Rectal smooth muscle tissue (tissue), 1 donor: ENCODE measurements around the gene SCUBE3.

Experiments
- H3K27ac ChIP-seq: one replicate; pipeline ENCODE4 v1.7.0; 2013; ENCODE audit warnings: low read depth, low read length, inconsistent platforms
- H3K27me3 ChIP-seq: one replicate; pipeline ENCODE4 v1.7.0; 2013; ENCODE audit warnings: low read length; ENCODE audit not compliant: control insufficient read depth, insufficient read depth
- H3K36me3 ChIP-seq: one replicate; pipeline ENCODE4 v1.7.0; 2013; ENCODE audit warnings: low read length; ENCODE audit not compliant: control insufficient read depth, insufficient read depth
- H3K4me1 ChIP-seq: one replicate; pipeline ENCODE4 v1.7.0; 2013; ENCODE audit warnings: low read length; ENCODE audit not compliant: control insufficient read depth, insufficient read depth
- H3K4me3 ChIP-seq: one replicate; pipeline ENCODE4 v1.7.0; 2013; ENCODE audit warnings: low read length
- H3K9ac ChIP-seq: one replicate; pipeline ENCODE4 v1.7.0; 2013; ENCODE audit warnings: low read length

Gene SCUBE3

GRCh38 chr6:35213824-35214756 is at the start of gene SCUBE3:
TSS of gene SCUBE3 (plus strand) at chr6:35213956. CDS start at chr6:35214419, 463 bp downstream.
- Histone ChIP-seq H3K4me1 (no peaks in the 10 kb centered on the region), H3K9ac (no peak within 1 kb of the TSS), H3K27me3 (peaks cover 2% of the 10 kb centered on the region), H3K27ac (no peak within 1 kb of the TSS), H3K4me3 (peak within 1 kb of the TSS; percentile 60), H3K36me3 (no peaks in the 10 kb centered on the region)

- Histone ChIP-seq H3K36me3 (no peaks in the 10 kb centered on the region), H3K9ac (no peak overlapping the region), H3K4me3 (no peak overlapping the region), H3K4me1 (no peaks in the 10 kb centered on the region), H3K27me3 (no peaks in the 10 kb centered on the region), H3K27ac (no peak overlapping the region)
Measured at GRCh38 chr6:35164277-35164676, 49.5 kb upstream of the SCUBE3 start.

GRCh38 chr6:35164868-35165267 is 48.9 kb upstream of the SCUBE3 start:
- Histone ChIP-seq H3K36me3 (no peaks in the 10 kb centered on the region), H3K4me3 (no peak overlapping the region), H3K27me3 (no peaks in the 10 kb centered on the region), H3K4me1 (no peaks in the 10 kb centered on the region), H3K9ac (no peak overlapping the region), H3K27ac (no peak overlapping the region)

- Histone ChIP-seq H3K4me1 (no peaks in the 10 kb centered on the region), H3K27ac (no peak overlapping the region), H3K36me3 (no peaks in the 10 kb centered on the region), H3K9ac (no peak overlapping the region), H3K4me3 (no peak overlapping the region), H3K27me3 (no peaks in the 10 kb centered on the region)
Measured at GRCh38 chr6:35165630-35166071, 48.1 kb upstream of the SCUBE3 start.

- no peak overlapping the region for H3K27ac ChIP-seq
- H3K9ac ChIP-seq, result no peak overlapping the region
- H3K36me3 ChIP-seq, result no peaks in the 10 kb centered on the region
- H3K4me3 ChIP-seq, result no peak overlapping the region
- H3K4me1 ChIP-seq, result no peaks in the 10 kb centered on the region
- H3K27me3 ChIP-seq, result no peaks in the 10 kb centered on the region
Measured at GRCh38 chr6:35166116-35166515, 47.6 kb upstream of the SCUBE3 start.

GRCh38 chr6:35166520-35166919 is 47.2 kb upstream of the SCUBE3 start:
- Histone ChIP-seq H3K4me3 (no peak overlapping the region), H3K36me3 (no peaks in the 10 kb centered on the region), H3K9ac (no peak overlapping the region), H3K4me1 (no peaks in the 10 kb centered on the region), H3K27me3 (no peaks in the 10 kb centered on the region), H3K27ac (no peak overlapping the region)

- no peaks in the 10 kb centered on the region for H3K27me3 ChIP-seq
Measured at GRCh38 chr6:35167505-35167904, 46.3 kb upstream of the SCUBE3 start.

GRCh38 chr6:35168461-35168861 is 45.3 kb upstream of the SCUBE3 start:
- Histone ChIP-seq H3K36me3 (no peaks in the 10 kb centered on the region), H3K27ac (no peak overlapping the region), H3K4me1 (no peaks in the 10 kb centered on the region), H3K9ac (no peak overlapping the region), H3K27me3 (no peaks in the 10 kb centered on the region), H3K4me3 (no peak overlapping the region)

More at GRCh38 chr6:35167505-35167904, 46.3 kb upstream of the SCUBE3 start:
- Histone ChIP-seq H3K9ac (no peak overlapping the region), H3K36me3 (no peaks in the 10 kb centered on the region), H3K27ac (no peak overlapping the region), H3K4me3 (no peak overlapping the region), H3K4me1 (no peaks in the 10 kb centered on the region)

- H3K27ac ChIP-seq, result no peak overlapping the region
- no peak overlapping the region for H3K4me3 ChIP-seq
- H3K27me3 ChIP-seq, result no peaks in the 10 kb centered on the region
- no peak overlapping the region for H3K9ac ChIP-seq
- no peaks in the 10 kb centered on the region for H3K36me3 ChIP-seq
- no peaks in the 10 kb centered on the region for H3K4me1 ChIP-seq
Measured at GRCh38 chr6:35170166-35170565, 43.6 kb upstream of the SCUBE3 start.

- Histone ChIP-seq H3K36me3 (no peaks in the 10 kb centered on the region), H3K9ac (no peak overlapping the region), H3K27me3 (no peaks in the 10 kb centered on the region), H3K4me3 (no peak overlapping the region), H3K27ac (no peak overlapping the region), H3K4me1 (no peaks in the 10 kb centered on the region)
Measured at GRCh38 chr6:35170891-35171290, 42.9 kb upstream of the SCUBE3 start.

- Histone ChIP-seq H3K36me3 (no peaks in the 10 kb centered on the region), H3K27me3 (no peaks in the 10 kb centered on the region), H3K4me1 (no peaks in the 10 kb centered on the region), H3K9ac (no peak overlapping the region), H3K4me3 (no peak overlapping the region), H3K27ac (no peak overlapping the region)
Measured at GRCh38 chr6:35173044-35173426, 40.7 kb upstream of the SCUBE3 start.

- no peak overlapping the region for H3K9ac ChIP-seq
- no peaks in the 10 kb centered on the region for H3K36me3 ChIP-seq
- H3K27ac ChIP-seq, result no peak overlapping the region
- no peak overlapping the region for H3K4me3 ChIP-seq
- no peaks in the 10 kb centered on the region for H3K4me1 ChIP-seq
- H3K27me3 ChIP-seq, result no peaks in the 10 kb centered on the region
Measured at GRCh38 chr6:35173427-35174087, 40.2 kb upstream of the SCUBE3 start.
